ENCODE results near the gene ZNF593.

DNA sequence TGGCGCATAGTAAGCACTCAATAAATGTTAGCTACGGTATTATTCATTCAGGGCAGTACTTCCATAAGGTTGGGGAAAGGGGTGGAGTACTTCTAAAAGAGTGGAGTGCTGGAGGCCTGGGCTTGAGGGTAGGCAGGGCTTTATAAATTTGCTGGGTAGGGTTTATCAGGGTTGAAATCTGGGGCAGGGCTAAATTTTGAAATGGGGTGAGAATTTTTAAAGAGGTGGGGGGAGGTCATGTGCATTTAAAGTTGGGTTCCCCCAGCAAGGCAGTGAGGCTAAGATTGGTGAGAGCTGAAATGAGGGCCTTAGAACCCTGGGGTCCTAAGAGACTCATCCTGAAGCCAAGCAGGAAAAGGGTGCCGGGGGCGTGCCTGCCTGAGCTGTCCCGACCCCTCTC, 30.7 kb downstream of the ZNF593 start:
- TF ChIP-seq, protein P1, sequence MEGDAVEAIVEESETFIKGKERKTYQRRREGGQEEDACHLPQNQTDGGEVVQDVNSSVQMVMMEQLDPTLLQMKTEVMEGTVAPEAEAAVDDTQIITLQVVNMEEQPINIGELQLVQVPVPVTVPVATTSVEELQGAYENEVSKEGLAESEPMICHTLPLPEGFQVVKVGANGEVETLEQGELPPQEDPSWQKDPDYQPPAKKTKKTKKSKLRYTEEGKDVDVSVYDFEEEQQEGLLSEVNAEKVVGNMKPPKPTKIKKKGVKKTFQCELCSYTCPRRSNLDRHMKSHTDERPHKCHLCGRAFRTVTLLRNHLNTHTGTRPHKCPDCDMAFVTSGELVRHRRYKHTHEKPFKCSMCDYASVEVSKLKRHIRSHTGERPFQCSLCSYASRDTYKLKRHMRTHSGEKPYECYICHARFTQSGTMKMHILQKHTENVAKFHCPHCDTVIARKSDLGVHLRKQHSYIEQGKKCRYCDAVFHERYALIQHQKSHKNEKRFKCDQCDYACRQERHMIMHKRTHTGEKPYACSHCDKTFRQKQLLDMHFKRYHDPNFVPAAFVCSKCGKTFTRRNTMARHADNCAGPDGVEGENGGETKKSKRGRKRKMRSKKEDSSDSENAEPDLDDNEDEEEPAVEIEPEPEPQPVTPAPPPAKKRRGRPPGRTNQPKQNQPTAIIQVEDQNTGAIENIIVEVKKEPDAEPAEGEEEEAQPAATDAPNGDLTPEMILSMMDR (IDR thresholded peaks at IDR 0.05): no peak
- no peak for TF ChIP-seq POLR2A (IDR thresholded peaks at IDR 0.05)

All from vagina (tissue), 2 donors.